H9 (cell line): ENCODE results near the gene CUL2. TPM values are rescaled to one million over a fixed set of nuclear protein-coding genes. Genes with fewer than 3 reads are reported as not detected.
A peak's percentile ranks its signal among the peaks of the same experiment; 100 is the strongest.

Experiments used
- DNase-seq: peaks from one replicate; pipeline ENCODE4 v3.0.0-alpha.2; 2017
- H2AFZ ChIP-seq: one replicate; pipeline ENCODE4 v1.6.1; 2013; ENCODE audit warnings: mild to moderate bottlenecking, low read length, control low read depth, moderate library complexity
- H2AK5ac ChIP-seq: 2 replicates; pipeline ENCODE4 v1.6.1; 2013; ENCODE audit warnings: low read length, control low read depth, mixed read lengths; ENCODE audit not compliant: insufficient read length
- H2BK120ac ChIP-seq: one replicate; pipeline ENCODE4 v1.6.1; 2013; ENCODE audit warnings: low read depth, mild to moderate bottlenecking, low read length, control low read depth, inconsistent platforms; ENCODE audit not compliant: poor library complexity, severe bottlenecking
- H2BK12ac ChIP-seq: 2 replicates; pipeline ENCODE4 v1.6.1; 2013; ENCODE audit warnings: low read length, control low read depth, mixed read lengths, low read depth; ENCODE audit not compliant: insufficient read length
- H2BK15ac ChIP-seq: 2 replicates; pipeline ENCODE4 v1.6.1; 2013; ENCODE audit warnings: low read depth, low read length, control low read depth
- H2BK20ac ChIP-seq: one replicate; pipeline ENCODE4 v1.6.1; 2013; ENCODE audit warnings: low read depth, mild to moderate bottlenecking, low read length, control low read depth, inconsistent platforms; ENCODE audit not compliant: poor library complexity, severe bottlenecking
- H2BK5ac ChIP-seq: 2 replicates; pipeline ENCODE4 v1.6.1; 2013; ENCODE audit warnings: low read length, control low read depth, mixed read lengths; ENCODE audit not compliant: insufficient read length
- H3K14ac ChIP-seq: 2 replicates; pipeline ENCODE4 v1.6.1; 2013; ENCODE audit warnings: low read length, control low read depth; ENCODE audit not compliant: insufficient read depth
- H3K18ac ChIP-seq: 2 replicates; pipeline ENCODE4 v1.6.1; 2013; ENCODE audit warnings: low read depth, mild to moderate bottlenecking, mixed read lengths, low read length, control low read depth; ENCODE audit not compliant: insufficient read length
- H3K23ac ChIP-seq: 2 replicates; pipeline ENCODE4 v1.6.1; 2013; ENCODE audit warnings: low read length, control low read depth, mixed read lengths, low read depth; ENCODE audit not compliant: insufficient read length
- H3K23me2 ChIP-seq: 2 replicates; pipeline ENCODE4 v1.6.1; 2013; ENCODE audit warnings: low read depth, mild to moderate bottlenecking, mixed read lengths, low read length, control low read depth; ENCODE audit not compliant: insufficient read length, poor library complexity, severe bottlenecking
- H3K27ac ChIP-seq: 2 replicates; pipeline ENCODE4 v1.5.1; 2013; ENCODE audit warnings: low read length, control low read depth, mixed read lengths, low read depth; ENCODE audit not compliant: insufficient read length
- H3K27me3 ChIP-seq: 2 replicates; pipeline ENCODE4 v1.6.1; 2013; ENCODE audit warnings: low read length, control low read depth, inconsistent platforms; ENCODE audit not compliant: insufficient read depth
- H3K4ac ChIP-seq: 2 replicates; pipeline ENCODE4 v1.6.1; 2013; ENCODE audit warnings: low read depth, mild to moderate bottlenecking, control low read depth, inconsistent platforms, low read length, moderate library complexity
- H3K4me1 ChIP-seq: 2 replicates; pipeline ENCODE4 v1.6.1; 2013; ENCODE audit warnings: low read length, control low read depth, inconsistent platforms; ENCODE audit not compliant: insufficient read depth
- H3K4me2 ChIP-seq: 2 replicates; pipeline ENCODE4 v1.6.1; 2013; ENCODE audit warnings: low read length, control low read depth, mixed read lengths; ENCODE audit not compliant: insufficient read length, insufficient read depth
- H3K56ac ChIP-seq: 2 replicates; pipeline ENCODE4 v1.6.1; 2013; ENCODE audit warnings: low read depth, mild to moderate bottlenecking, mixed read lengths, low read length, control low read depth; ENCODE audit not compliant: insufficient read length
- H3K79me1 ChIP-seq: 2 replicates; pipeline ENCODE4 v1.6.1; 2013; ENCODE audit warnings: low read depth, mild to moderate bottlenecking, moderate library complexity, low read length, control low read depth, inconsistent platforms; ENCODE audit not compliant: insufficient read depth, poor library complexity, severe bottlenecking
- H3K79me2 ChIP-seq: 2 replicates; pipeline ENCODE4 v1.6.1; 2013; ENCODE audit warnings: low read length, control low read depth, inconsistent platforms; ENCODE audit not compliant: insufficient read depth
- H3K9ac ChIP-seq: 2 replicates; pipeline ENCODE4 v1.6.1; 2013; ENCODE audit warnings: low read length, control low read depth, mixed read lengths; ENCODE audit not compliant: insufficient read length; ENCODE audit errors: extremely low read depth
- H3K9me3 ChIP-seq: one replicate; pipeline ENCODE4 v1.6.1; 2013; ENCODE audit warnings: low read depth, low read length, inconsistent platforms; ENCODE audit not compliant: control insufficient read depth
- H3T11ph ChIP-seq: one replicate; pipeline ENCODE4 v1.6.1; 2013; ENCODE audit warnings: mild to moderate bottlenecking, low read length, control low read depth, inconsistent platforms
- H4K20me1 ChIP-seq: one replicate; pipeline ENCODE4 v1.6.1; 2013; ENCODE audit not compliant: control insufficient read depth, insufficient read length, insufficient read depth
- H4K5ac ChIP-seq: 2 replicates; pipeline ENCODE4 v1.6.1; 2013; ENCODE audit warnings: low read depth, mild to moderate bottlenecking, mixed read lengths, low read length, control low read depth; ENCODE audit not compliant: insufficient read length
- H4K8ac ChIP-seq: replicated peaks from 2 replicates; pipeline ENCODE4 v1.6.1; 2013; ENCODE audit warnings: low read length, control low read depth, mixed read lengths, low read depth; ENCODE audit not compliant: insufficient read length
- H4K91ac ChIP-seq: 2 replicates; pipeline ENCODE4 v1.6.1; 2013; ENCODE audit warnings: low read depth, mild to moderate bottlenecking, moderate library complexity, mixed read lengths, low read length, control low read depth; ENCODE audit not compliant: insufficient read length
- H3K27ac Mint-ChIP-seq, 3 experiments: 2 replicates in 2 of 3; 3 replicates in 1 of 3; pipeline ENCODE4 v1.8.0; 2020 to 2021; ENCODE audit warnings: mixed read lengths in 3 of 3, mild to moderate bottlenecking in 1 of 3, moderate library complexity in 1 of 3
- H3K27me3 Mint-ChIP-seq: 2 replicates; pipeline ENCODE4 v1.8.0; 2021; ENCODE audit warnings: low read depth, mild to moderate bottlenecking, moderate library complexity, mixed read lengths
- H3K36me3 Mint-ChIP-seq, 3 experiments: 2 replicates in 2 of 3; 3 replicates in 1 of 3; pipeline ENCODE4 v1.8.0; 2020 to 2021; ENCODE audit warnings: low read depth in 3 of 3, mixed read lengths in 3 of 3; ENCODE audit not compliant: insufficient read depth in 1 of 3
- H3K4me1 Mint-ChIP-seq, 2 experiments: 2 replicates each; pipeline ENCODE4 v1.8.0; 2020; ENCODE audit warnings: mixed read lengths in 2 of 2
- H3K4me3 Mint-ChIP-seq, 2 experiments: 2 replicates in 1 of 2; 3 replicates in 1 of 2; pipeline ENCODE4 v1.8.0; 2020 to 2021; ENCODE audit warnings: mild to moderate bottlenecking in 2 of 2, mixed read lengths in 2 of 2, moderate library complexity in 1 of 2
- H3K9me3 Mint-ChIP-seq, 2 experiments: 2 replicates in 1 of 2; 3 replicates in 1 of 2; pipeline ENCODE4 v1.8.0; 2020; ENCODE audit warnings: mild to moderate bottlenecking in 2 of 2, mixed read lengths in 2 of 2, moderate library complexity in 1 of 2
- CTCF ChIP-seq: fragments of 200-600 bp; sonication (generic); conservative IDR thresholded peaks from 3 replicates; pipeline ENCODE4 v1.8.0; 2021; ENCODE audit warnings: antibody characterized with exemption, mild to moderate bottlenecking
- WGBS: extraction: QIAGEN DNeasy Blood & Tissue Kit; methylation state at CpG from one replicate; pipeline ENCODE4 v1.1.7; 2013; ENCODE audit warnings: missing lambda C conversion rate, low lambda C conversion rate, mixed read lengths; ENCODE audit not compliant: insufficient read length; ENCODE audit errors: extremely low coverage; 5-methylcytosine and 5-hydroxymethylcytosine counted together
- total RNA-seq: library from RNA; stranded (reverse); gene quantifications from 2 replicates; pipeline ENCODE4 v1.2.1, GENCODE V29; 2021

CUL2 gene
- total RNA-seq, 1 experiment from 2014 or later = 43.3 TPM

- Histone ChIP-seq H3K27me3 (no peaks in the 10 kb centered on the region), H4K8ac (no peak overlapping the region), H3K79me1 (no peaks in the 10 kb centered on the region), H2AFZ (no peak overlapping the region), H3K27ac (no peak overlapping the region), H3K18ac (no peak overlapping the region), H4K91ac (no peak overlapping the region), H3K4me2 (peak overlapping the region; percentile 30), H3K23ac (no peak overlapping the region), H3T11ph (no peak overlapping the region), H3K4ac (no peak overlapping the region), H2BK120ac (no peak overlapping the region), H3K9ac (no peak overlapping the region), H2AK5ac (no peak overlapping the region), H2BK20ac (no peak overlapping the region), H2BK5ac (no peak overlapping the region), H3K23me2 (no peaks in the 10 kb centered on the region), H3K4me1 (peaks cover 3% of the 10 kb centered on the region), H4K20me1 (no peaks in the 10 kb centered on the region), H3K14ac (no peak overlapping the region), H4K5ac (no peak overlapping the region), H3K56ac (no peak overlapping the region), H3K79me2 (no peaks in the 10 kb centered on the region), H2BK15ac (no peak overlapping the region), H2BK12ac (no peak overlapping the region), H3K9me3 (no peaks in the 10 kb centered on the region)
- peaks cover 10 to 19% of the 10 kb centered on the region in 2 experiments for H3K4me1 Mint-ChIP-seq
- no peak for DNase-seq
- WGBS = no CpG with 5 or more reads among the region's 6 CpGs
- H3K27me3 Mint-ChIP-seq = no peaks in the 10 kb centered on the region
- TF ChIP-seq CTCF = no peak
- H3K36me3 Mint-ChIP-seq = peaks cover 5 to 41% (median 37%) of the 10 kb centered on the region in 3 experiments; a peak in 6 of 7 replicates
- peak overlapping the region; percentile 2 to 81 (median 16); a peak in 6 of 7 replicates for H3K27ac Mint-ChIP-seq
- no peak overlapping the region for H3K4me3 Mint-ChIP-seq
- H3K9me3 Mint-ChIP-seq = no peaks in the 10 kb centered on the region
Measured at GRCh38 chr10:35058134-35058533, 32.0 kb downstream of the CUL2 start.
